Measurements from ENCODE around the gene DMRTC2. TPM values are rescaled to one million over a fixed set of nuclear protein-coding genes. Genes with fewer than 3 reads are reported as not detected.

DMRTC2 gene
- total RNA-seq, 4 donors from 2014 or later: not detected

GRCh38 chr19:41879670-41880328 lies 35.0 kb downstream of the DMRTC2 start:
- no peak for TF ChIP-seq POLR2A (IDR thresholded peaks at IDR 0.05)
- TF ChIP-seq CTCF (IDR thresholded peaks at IDR 0.05): no peak
- intact Hi-C loops (cut with DNase I; ENCODE audit: low total_unique reads): no loop called here
- no peak overlapping the region for H3K4me3 ChIP-seq (ENCODE audit: low read depth, poor library complexity, severe bottlenecking)
- 78 to 81% methylated on average over 7 of the region's 7 CpGs for WGBS, 2 donors
- no peak for DNase-seq (ENCODE audit: low spot score in 2 of 2)

GRCh38 chr19:41880329-41880708 lies 35.5 kb downstream of the DMRTC2 start:
- 62 to 66% methylated on average over 5 of the region's 5 CpGs for WGBS, 2 donors
- no peak for TF ChIP-seq CTCF (IDR thresholded peaks at IDR 0.05)
- no peak for TF ChIP-seq POLR2A (IDR thresholded peaks at IDR 0.05)
- no peak overlapping the region for H3K4me3 ChIP-seq (ENCODE audit: low read depth, poor library complexity, severe bottlenecking)
- no peak for DNase-seq (ENCODE audit: low spot score in 2 of 2)
- intact Hi-C loops (cut with DNase I; ENCODE audit: low total_unique reads): no loop called here

GRCh38 chr19:41882568-41883462 lies 38.0 kb downstream of the DMRTC2 start, which contains the start of gene ARHGEF1:
TSS of gene ARHGEF1 (plus strand) at chr19:41883184. CDS start at chr19:41888083, 4,899 bp downstream.
- intact Hi-C loops (cut with DNase I; ENCODE audit: low total_unique reads): no loop called here
- 1% methylated on average over 39 to 41 of the region's 80 CpGs for WGBS, 2 donors
- TF ChIP-seq CTCF (IDR thresholded peaks at IDR 0.05) (no peak), POLR2A (IDR thresholded peaks at IDR 0.05) (peak in 1 of 2 donors; percentile 14)
- DNase-seq (ENCODE audit: low spot score in 2 of 2): peak in 1 of 2 donors; percentile 93
- peak within 1 kb of the TSS; percentile 74 for H3K4me3 ChIP-seq (ENCODE audit: low read depth, poor library complexity, severe bottlenecking)

GRCh38 chr19:41883463-41883820 lies 38.6 kb downstream of the DMRTC2 start:
- peak overlapping the region; percentile 74 for H3K4me3 ChIP-seq (ENCODE audit: low read depth, poor library complexity, severe bottlenecking)
- WGBS, 2 donors: 1% methylated on average over 21 of the region's 23 CpGs
- no peak for DNase-seq (ENCODE audit: low spot score in 2 of 2)
- TF ChIP-seq CTCF (IDR thresholded peaks at IDR 0.05) (no peak), POLR2A (IDR thresholded peaks at IDR 0.05) (no peak)
- intact Hi-C loops (cut with DNase I; ENCODE audit: low total_unique reads): no loop called here

GRCh38 chr19:41883821-41884733 lies 39.2 kb downstream of the DMRTC2 start:
- WGBS, 2 donors: 1% methylated on average over 61 to 66 of the region's 66 CpGs
- peak; percentile 91 to 98 for DNase-seq (ENCODE audit: low spot score in 2 of 2)
- intact Hi-C loops (cut with DNase I; ENCODE audit: low total_unique reads): no loop called here

More at GRCh38 chr19:41883821-41884733, 39.2 kb downstream of the DMRTC2 start:
- H3K4me3 ChIP-seq (ENCODE audit: low read depth, poor library complexity, severe bottlenecking): peak overlapping the region; percentile 74
- TF ChIP-seq CTCF (IDR thresholded peaks at IDR 0.05) (no peak), POLR2A (IDR thresholded peaks at IDR 0.05) (no peak)
